Measurements from ENCODE around the gene AKT1.

AKT1 gene

GRCh38 chr14:104800015-104800770 lies 4.6 kb upstream of the AKT1 start:
- ChIA-PET CTCF (interaction anchor here (1.6 to 1.9 kb wide), 2 partner anchors 26 to 31 kb away, joined by 6 to 7 read pairs; no protein-coding TSS in a partner anchor), POLR2A (no interaction called here)
- DNase-seq (ENCODE audit: extremely low spot score): peak; percentile 90
- TF ChIP-seq, protein P1, sequence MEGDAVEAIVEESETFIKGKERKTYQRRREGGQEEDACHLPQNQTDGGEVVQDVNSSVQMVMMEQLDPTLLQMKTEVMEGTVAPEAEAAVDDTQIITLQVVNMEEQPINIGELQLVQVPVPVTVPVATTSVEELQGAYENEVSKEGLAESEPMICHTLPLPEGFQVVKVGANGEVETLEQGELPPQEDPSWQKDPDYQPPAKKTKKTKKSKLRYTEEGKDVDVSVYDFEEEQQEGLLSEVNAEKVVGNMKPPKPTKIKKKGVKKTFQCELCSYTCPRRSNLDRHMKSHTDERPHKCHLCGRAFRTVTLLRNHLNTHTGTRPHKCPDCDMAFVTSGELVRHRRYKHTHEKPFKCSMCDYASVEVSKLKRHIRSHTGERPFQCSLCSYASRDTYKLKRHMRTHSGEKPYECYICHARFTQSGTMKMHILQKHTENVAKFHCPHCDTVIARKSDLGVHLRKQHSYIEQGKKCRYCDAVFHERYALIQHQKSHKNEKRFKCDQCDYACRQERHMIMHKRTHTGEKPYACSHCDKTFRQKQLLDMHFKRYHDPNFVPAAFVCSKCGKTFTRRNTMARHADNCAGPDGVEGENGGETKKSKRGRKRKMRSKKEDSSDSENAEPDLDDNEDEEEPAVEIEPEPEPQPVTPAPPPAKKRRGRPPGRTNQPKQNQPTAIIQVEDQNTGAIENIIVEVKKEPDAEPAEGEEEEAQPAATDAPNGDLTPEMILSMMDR (IDR thresholded peaks at IDR 0.05; ENCODE audit: control extremely low read depth, extremely low read depth, low read depth, missing control alignments): peak; percentile 14

- TF ChIP-seq, protein P1 (IDR thresholded peaks at IDR 0.05; ENCODE audit: control extremely low read depth, extremely low read depth, low read depth, missing control alignments): no peak
- CTCF ChIA-PET: interaction anchor here (1.0 kb wide), 1 partner anchor 26 kb away, joined by 3 read pairs; no protein-coding TSS in a partner anchor
- POLR2A ChIA-PET: no interaction called here
- DNase-seq (ENCODE audit: extremely low spot score): no peak
These were observed 3.9 kb upstream of the AKT1 start for GRCh38 chr14:104799244-104800014.

DNA sequence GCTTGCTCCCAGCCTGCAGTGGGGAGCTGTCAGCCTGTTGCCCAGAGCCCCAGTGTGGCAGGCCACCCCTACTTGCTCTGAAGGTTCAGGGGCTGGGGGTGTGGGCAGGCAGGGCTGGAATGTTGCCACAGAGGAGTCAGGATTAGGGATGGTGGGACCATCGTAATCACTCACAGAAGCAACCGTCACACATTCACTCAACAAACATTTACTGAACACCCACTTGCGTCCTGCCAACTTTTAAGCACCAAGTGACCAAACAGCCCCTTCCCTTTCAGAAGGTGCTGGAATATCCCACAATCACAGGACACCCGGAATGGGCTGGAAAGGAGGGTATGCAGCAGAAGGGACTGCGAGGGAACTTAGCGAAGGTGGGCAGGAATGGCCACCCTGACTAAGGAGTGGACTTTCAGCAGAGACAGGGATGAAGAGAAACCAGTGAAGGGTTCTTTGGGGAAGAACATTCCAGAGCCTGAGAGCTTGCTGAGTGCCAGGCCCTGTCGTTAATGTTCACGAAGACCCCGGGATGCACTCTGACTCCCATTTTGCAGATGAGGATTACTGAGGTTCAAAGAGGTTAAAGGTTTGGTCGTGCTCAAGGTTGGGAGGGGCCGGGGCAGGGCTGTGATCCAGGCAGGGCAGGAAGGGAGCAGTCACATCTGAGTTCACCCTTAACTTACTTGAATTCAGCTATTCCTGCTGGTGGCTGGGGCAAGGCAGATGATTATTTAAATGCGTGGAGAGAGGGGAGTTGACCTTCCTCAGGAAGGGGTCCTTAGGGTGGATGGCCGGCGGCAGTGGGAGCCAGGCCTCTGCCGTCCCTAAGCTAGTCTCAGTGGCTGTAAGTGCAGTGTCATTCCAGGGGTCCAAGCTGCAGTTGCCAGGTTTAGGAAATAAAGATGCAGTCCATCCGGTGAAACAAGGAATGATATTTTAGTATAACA lies 3.0 kb upstream of the AKT1 start:
- TF ChIP-seq, protein P1 (IDR thresholded peaks at IDR 0.05; ENCODE audit: control extremely low read depth, extremely low read depth, low read depth, missing control alignments): no peak
- CTCF ChIA-PET: interaction anchor here (1.0 to 1.7 kb wide), 2 partner anchors 27 to 30 kb away, joined by 3 to 4 read pairs; no protein-coding TSS in a partner anchor
- DNase-seq (ENCODE audit: extremely low spot score): no peak
- POLR2A ChIA-PET: no interaction called here

- ChIA-PET CTCF (interaction anchor here (0.9 to 1.7 kb wide), 2 partner anchors 29 kb away, joined by 4 read pairs; no protein-coding TSS in a partner anchor), POLR2A (no interaction called here)
- TF ChIP-seq, protein P1 (IDR thresholded peaks at IDR 0.05; ENCODE audit: control extremely low read depth, extremely low read depth, low read depth, missing control alignments): no peak
- DNase-seq (ENCODE audit: extremely low spot score): no peak
These were observed 1.8 kb upstream of the AKT1 start for GRCh38 chr14:104797115-104798044.

GRCh38 chr14:104796687-104797081 lies 1.1 kb upstream of the AKT1 start:
- POLR2A ChIA-PET: no interaction called here
- no peak for DNase-seq (ENCODE audit: extremely low spot score)
- TF ChIP-seq, protein P1 (IDR thresholded peaks at IDR 0.05; ENCODE audit: control extremely low read depth, extremely low read depth, low read depth, missing control alignments): no peak
- CTCF ChIA-PET: interaction anchor here (1.1 kb wide), 1 partner anchor 28 kb away, joined by 3 read pairs; no protein-coding TSS in a partner anchor

Measured in GM10248 (cell line).